K562 (cell line): ENCODE measurements around the gene PLAC1.

Experiments used
- E2F3 ChIP-seq: fragments of 250-450 bp; sonication (Bioruptor Pico); IDR thresholded peaks from 2 replicates; pipeline ENCODE4 v1.4.0; 2020; ENCODE audit warnings: mild to moderate bottlenecking
- ELF4 ChIP-seq: fragments of 450-650 bp; formaldehyde crosslinking; IDR thresholded peaks from 2 replicates; pipeline ENCODE4 v1.4.0; 2022; ENCODE audit warnings: missing genetic modification characterization
- MXI1 ChIP-seq: IDR thresholded peaks from 2 replicates; pipeline ENCODE4 v1.6.1; 2011; ENCODE audit warnings: low read depth, mild to moderate bottlenecking, improper control_type of control experiment, low read length
- TEAD2 ChIP-seq: fragments of 450-650 bp; IDR thresholded peaks from 2 replicates; pipeline ENCODE4 v1.6.1; 2016; ENCODE audit warnings: missing genetic modification characterization, control low read depth, missing compliant biosample characterization

GRCh38 chrX:134647477-134647877, 10.8 kb downstream of the PLAC1 start:
- TF ChIP-seq E2F3 (CRISPR knock-in tag) (no peak), MXI1 (no peak), TEAD2 (tag) (no peak), ELF4 (no peak)
